GM06990 (cell line): ENCODE measurements around the gene TBXAS1.

Source experiments
- DNase-seq: peaks from one replicate; pipeline ENCODE4 v3.0.0-alpha.2; 2011; ENCODE audit not compliant: insufficient read length; ENCODE audit errors: extremely low read depth
- H3K27me3 ChIP-seq: replicated peaks from 2 replicates; pipeline ENCODE4 v1.6.0; 2011; ENCODE audit warnings: low read length; ENCODE audit not compliant: control insufficient read depth, insufficient read depth
- H3K36me3 ChIP-seq: 2 replicates; pipeline ENCODE4 v1.5.1; 2011; ENCODE audit warnings: low read length; ENCODE audit not compliant: control insufficient read depth, insufficient read depth
- H3K4me3 ChIP-seq: replicated peaks from 2 replicates; pipeline ENCODE4 v1.5.1; 2011; ENCODE audit warnings: low read depth, mild to moderate bottlenecking, control low read depth, low read length
- TF ChIP-seq, protein P1 (sequence below): IDR thresholded peaks from 2 replicates; pipeline ENCODE4 v1.5.1; 2011; ENCODE audit warnings: low read length, control low read depth, mild to moderate bottlenecking, inconsistent platforms; ENCODE audit not compliant: insufficient read depth, poor library complexity, severe bottlenecking

Gene TBXAS1

DNA sequence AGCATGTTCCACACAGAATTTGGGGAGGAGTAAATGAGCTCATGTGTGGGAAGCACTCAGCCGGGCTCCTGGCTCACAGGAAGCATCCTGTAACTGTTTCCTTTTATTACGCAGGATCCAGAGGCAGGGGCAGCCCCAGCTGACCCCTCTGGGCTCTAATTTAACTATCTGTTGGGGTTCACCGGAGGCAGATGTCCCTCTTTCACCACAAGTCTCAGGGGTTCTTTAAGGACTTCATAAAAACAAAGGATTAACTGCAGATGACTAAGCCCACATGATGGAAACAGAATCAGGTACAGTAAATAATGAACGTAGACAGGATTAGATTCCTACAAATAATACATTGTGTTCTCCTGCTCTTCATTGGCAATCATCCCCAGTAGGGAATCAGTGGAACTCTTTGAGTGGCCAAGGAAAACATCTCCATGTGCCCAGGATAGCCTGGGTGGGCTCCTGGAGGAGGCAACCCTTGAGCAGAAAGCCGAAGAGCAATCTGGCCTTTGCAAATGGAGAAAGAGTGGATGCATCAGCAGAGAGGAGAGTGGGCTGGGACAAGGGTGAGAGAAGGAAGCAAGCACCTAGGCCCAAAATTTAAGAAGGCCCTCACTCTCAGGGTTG is 24.6 kb downstream of the TBXAS1 start:
- no peaks in the 10 kb centered on the region for H3K27me3 ChIP-seq
- H3K4me3 ChIP-seq, result no peak overlapping the region
- TF ChIP-seq, protein P1, sequence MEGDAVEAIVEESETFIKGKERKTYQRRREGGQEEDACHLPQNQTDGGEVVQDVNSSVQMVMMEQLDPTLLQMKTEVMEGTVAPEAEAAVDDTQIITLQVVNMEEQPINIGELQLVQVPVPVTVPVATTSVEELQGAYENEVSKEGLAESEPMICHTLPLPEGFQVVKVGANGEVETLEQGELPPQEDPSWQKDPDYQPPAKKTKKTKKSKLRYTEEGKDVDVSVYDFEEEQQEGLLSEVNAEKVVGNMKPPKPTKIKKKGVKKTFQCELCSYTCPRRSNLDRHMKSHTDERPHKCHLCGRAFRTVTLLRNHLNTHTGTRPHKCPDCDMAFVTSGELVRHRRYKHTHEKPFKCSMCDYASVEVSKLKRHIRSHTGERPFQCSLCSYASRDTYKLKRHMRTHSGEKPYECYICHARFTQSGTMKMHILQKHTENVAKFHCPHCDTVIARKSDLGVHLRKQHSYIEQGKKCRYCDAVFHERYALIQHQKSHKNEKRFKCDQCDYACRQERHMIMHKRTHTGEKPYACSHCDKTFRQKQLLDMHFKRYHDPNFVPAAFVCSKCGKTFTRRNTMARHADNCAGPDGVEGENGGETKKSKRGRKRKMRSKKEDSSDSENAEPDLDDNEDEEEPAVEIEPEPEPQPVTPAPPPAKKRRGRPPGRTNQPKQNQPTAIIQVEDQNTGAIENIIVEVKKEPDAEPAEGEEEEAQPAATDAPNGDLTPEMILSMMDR, result no peak
- H3K36me3 ChIP-seq, result no peaks in the 10 kb centered on the region
- no peak for DNase-seq

DNA sequence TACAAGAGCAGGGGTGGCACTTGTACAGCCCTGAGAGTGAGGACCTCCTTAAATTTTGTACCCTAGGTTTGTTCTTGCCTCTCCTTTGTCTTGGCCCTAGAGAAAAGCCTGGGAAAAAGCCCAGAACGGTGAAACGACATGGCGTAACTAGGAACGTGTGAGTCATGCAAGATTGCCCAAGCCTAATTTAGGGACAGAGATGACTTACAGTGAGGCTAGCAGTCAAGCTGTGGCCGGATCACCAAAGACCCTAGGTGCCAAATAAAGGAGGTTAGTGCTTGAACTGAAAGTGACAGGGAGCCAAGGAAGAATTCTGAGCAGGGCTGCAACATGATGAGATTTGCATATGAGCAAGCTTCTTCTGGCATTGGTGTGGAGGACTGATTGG is 25.1 kb downstream of the TBXAS1 start:
- no peaks in the 10 kb centered on the region for H3K36me3 ChIP-seq
- H3K4me3 ChIP-seq, result no peak overlapping the region
- no peaks in the 10 kb centered on the region for H3K27me3 ChIP-seq
- TF ChIP-seq, protein P1, result no peak
- DNase-seq, result no peak

DNA sequence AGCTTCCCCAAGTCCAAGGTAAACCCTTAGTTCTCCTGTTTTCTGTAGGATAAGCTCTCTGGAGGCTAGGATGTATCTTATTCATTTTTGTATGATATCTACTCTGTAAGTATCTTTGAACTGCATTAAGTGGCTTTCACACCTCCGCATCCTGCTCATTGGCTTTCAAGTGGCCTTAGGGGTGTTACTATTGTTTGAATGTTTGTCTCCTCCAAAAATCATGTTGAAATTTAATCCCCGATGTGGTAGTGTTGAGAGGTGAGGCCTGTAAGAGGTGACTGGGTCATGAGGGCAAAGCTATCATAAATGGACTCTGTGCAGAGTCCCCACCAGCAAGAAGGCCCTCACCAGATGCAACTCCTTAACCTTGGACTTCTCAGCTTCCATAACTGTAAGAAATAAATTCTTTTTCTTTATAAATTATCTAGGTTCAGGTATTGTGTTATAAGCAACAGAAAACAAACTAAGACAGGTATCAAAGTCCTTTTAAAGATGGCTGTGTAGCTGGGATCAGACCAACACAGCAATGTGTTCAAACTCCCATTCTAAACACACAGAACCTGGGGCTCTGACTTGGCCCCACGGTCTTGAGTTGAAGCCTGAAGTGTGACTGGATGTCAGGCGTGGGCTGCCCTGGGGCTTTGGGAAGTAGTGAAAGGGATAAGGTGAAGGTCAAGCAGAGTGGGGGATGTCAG is 25.9 kb downstream of the TBXAS1 start:
- DNase-seq, result no peak
- Histone ChIP-seq H3K4me3 (no peak overlapping the region), H3K36me3 (no peaks in the 10 kb centered on the region), H3K27me3 (no peaks in the 10 kb centered on the region)
- TF ChIP-seq, protein P1, result no peak

DNA sequence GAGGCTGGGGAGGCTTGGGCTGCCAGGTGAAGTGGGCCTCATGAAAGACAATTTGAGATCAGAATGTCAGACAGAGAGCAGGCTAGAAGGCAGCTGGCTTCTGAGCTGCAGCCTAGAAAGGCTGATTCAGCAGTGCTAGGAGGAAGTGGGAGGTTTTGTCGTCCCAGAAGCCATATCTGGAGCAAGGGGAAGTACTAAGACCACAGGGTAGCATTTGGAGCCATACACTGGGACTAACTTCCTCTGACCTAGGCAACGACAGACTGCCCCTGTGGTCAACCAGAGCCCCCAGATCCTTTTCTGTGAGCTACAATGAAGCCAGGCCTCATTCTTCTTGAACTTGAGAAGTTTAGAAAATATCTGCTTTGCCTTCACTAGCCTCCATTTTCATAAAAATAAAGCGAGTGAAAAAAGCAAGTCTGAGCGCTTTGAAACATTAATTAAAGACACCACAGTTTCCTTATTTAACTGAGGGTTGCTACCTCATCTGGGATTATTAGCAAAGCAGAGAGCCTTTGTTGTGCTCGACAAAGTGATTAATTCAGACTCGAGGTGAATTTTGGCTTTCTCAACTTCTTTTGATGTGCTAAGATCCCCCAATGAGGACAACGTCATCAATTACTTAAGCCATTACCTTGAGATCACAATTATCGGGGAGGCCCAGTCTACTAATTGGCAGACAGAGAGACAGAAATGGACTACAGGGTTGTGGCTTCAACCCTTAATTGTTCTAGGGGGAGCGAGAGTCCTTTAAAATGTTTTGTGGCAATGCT is 26.6 kb downstream of the TBXAS1 start:
- no peaks in the 10 kb centered on the region for H3K27me3 ChIP-seq
- TF ChIP-seq, protein P1, result no peak
- no peaks in the 10 kb centered on the region for H3K36me3 ChIP-seq
- no peak overlapping the region for H3K4me3 ChIP-seq
- DNase-seq, result no peak

DNA sequence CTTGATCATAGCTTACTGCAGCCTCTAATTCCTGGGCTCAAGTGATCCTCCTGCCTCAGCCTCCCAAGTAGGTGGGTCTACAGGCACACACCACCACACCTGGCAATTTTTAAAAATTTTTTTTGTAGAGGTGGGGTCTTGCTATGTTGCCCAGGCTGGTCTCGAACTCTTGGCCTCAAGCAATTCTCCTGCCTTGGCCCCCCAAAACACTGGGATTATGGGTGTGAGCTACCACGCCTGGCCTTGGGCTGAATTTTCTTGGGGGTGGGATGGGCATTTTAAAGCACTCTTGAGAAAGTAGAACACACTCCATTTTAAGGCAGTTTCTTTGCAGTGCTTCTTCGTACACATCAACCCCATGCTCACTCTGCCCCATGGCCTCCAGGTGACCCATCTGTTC is 28.7 kb downstream of the TBXAS1 start:
- Histone ChIP-seq H3K27me3 (no peaks in the 10 kb centered on the region), H3K36me3 (no peaks in the 10 kb centered on the region), H3K4me3 (no peak overlapping the region)
- TF ChIP-seq, protein P1, result no peak
- no peak for DNase-seq
